ENCODE data around the gene FNTB.

DNA sequence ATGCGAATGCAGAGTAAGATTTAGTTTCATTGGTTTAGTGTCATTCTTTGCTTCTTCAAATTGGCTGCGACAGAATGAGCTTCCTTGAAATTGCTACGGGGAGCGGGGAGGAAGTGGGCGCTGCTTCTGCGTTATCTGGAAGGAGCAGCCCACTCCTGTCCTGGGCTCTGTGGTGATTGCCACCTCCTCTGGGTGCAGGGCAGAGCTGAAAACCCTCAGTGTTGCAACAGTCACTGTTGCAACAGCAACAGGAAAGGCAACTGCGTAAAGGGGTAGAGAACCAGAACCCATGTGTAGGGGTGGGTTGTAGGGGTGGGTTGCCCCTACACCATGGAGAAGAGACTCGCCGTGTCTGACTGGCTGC is 57.9 kb downstream of the FNTB start:
- TF ChIP-seq, protein P1, sequence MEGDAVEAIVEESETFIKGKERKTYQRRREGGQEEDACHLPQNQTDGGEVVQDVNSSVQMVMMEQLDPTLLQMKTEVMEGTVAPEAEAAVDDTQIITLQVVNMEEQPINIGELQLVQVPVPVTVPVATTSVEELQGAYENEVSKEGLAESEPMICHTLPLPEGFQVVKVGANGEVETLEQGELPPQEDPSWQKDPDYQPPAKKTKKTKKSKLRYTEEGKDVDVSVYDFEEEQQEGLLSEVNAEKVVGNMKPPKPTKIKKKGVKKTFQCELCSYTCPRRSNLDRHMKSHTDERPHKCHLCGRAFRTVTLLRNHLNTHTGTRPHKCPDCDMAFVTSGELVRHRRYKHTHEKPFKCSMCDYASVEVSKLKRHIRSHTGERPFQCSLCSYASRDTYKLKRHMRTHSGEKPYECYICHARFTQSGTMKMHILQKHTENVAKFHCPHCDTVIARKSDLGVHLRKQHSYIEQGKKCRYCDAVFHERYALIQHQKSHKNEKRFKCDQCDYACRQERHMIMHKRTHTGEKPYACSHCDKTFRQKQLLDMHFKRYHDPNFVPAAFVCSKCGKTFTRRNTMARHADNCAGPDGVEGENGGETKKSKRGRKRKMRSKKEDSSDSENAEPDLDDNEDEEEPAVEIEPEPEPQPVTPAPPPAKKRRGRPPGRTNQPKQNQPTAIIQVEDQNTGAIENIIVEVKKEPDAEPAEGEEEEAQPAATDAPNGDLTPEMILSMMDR (IDR thresholded peaks at IDR 0.05; ENCODE audit: borderline replicate concordance, extremely low read depth, low read length, poor library complexity, severe bottlenecking) = no peak
- TF ChIP-seq EZH2 (IDR thresholded peaks at IDR 0.05; ENCODE audit: borderline replicate concordance, low read depth, low read length, severe bottlenecking) = no peak

Measured in DND-41 (cell line).